K562 (cell line): ENCODE measurements around the gene ZBTB32. TPM values are rescaled to one million over a fixed set of nuclear protein-coding genes. Genes with fewer than 3 reads are reported as not detected.

Source experiments
- ATF7 ChIP-seq: fragments of 450-650 bp; IDR thresholded peaks from 2 replicates; pipeline ENCODE4 v1.7.1; 2014; ENCODE audit warnings: mild to moderate bottlenecking, moderate library complexity
- CXXC5 ChIP-seq: fragments of 250-450 bp; sonication (Bioruptor Pico); IDR thresholded peaks from 2 replicates; pipeline ENCODE4 v1.8.0; 2022; ENCODE audit warnings: inconsistent platforms, mild to moderate bottlenecking, moderate library complexity
- HMGN3 ChIP-seq: IDR thresholded peaks from 2 replicates; pipeline ENCODE4 v1.6.1; 2011; ENCODE audit warnings: borderline replicate concordance, low read depth, mild to moderate bottlenecking, mixed read lengths, low read length; ENCODE audit not compliant: insufficient read length; ENCODE audit errors: extremely low read depth
- L3MBTL2 ChIP-seq: fragments of 450-650 bp; IDR thresholded peaks from 2 replicates; pipeline ENCODE4 v1.6.1; 2016; ENCODE audit warnings: mild to moderate bottlenecking, moderate library complexity
- MBD2 ChIP-seq: sonication (generic); IDR thresholded peaks from 2 replicates; pipeline ENCODE4 v1.6.1; 2016; ENCODE audit warnings: low read depth, borderline replicate concordance
- MTF1 ChIP-seq: fragments of 250-450 bp; sonication (Bioruptor Pico); IDR thresholded peaks from 2 replicates; pipeline ENCODE4 v1.9.0; 2021; ENCODE audit warnings: moderate library complexity, mild to moderate bottlenecking, inconsistent platforms, borderline replicate concordance
- NFE2L1 ChIP-seq: fragments of 450-650 bp; IDR thresholded peaks from 2 replicates; pipeline ENCODE4 v1.6.1; 2016; ENCODE audit warnings: missing genetic modification characterization, low read depth, mild to moderate bottlenecking, missing compliant biosample characterization, moderate library complexity, borderline replicate concordance
- POLR2B ChIP-seq: fragments of 450-650 bp; IDR thresholded peaks from 2 replicates; pipeline ENCODE4 v1.6.1; 2018; ENCODE audit warnings: low read depth; ENCODE audit not compliant: partially characterized antibody
- SMC3 ChIP-seq: conservative IDR thresholded peaks from 2 replicates; pipeline ENCODE4 v1.6.1; 2011; ENCODE audit warnings: low read depth, low read length, improper control_type of control experiment; ENCODE audit not compliant: insufficient read depth
- TBL1XR1 ChIP-seq, 2 experiments: IDR thresholded peaks; 2 replicates each; pipeline ENCODE4 v1.6.1; 2012; ENCODE audit warnings: improper control_type of control experiment in 2 of 2, low read length in 2 of 2, mild to moderate bottlenecking in 1 of 2
- THRB ChIP-seq: fragments of 450-650 bp; formaldehyde crosslinking; conservative IDR thresholded peaks from 2 replicates; pipeline ENCODE4 v1.4.0; 2022; ENCODE audit warnings: mild to moderate bottlenecking, missing genetic modification characterization
- ZNF143 ChIP-seq: sonication (generic); formaldehyde crosslinking; IDR thresholded peaks from 2 replicates; pipeline ENCODE4 v1.9.0; 2022; ENCODE audit warnings: mild to moderate bottlenecking, missing genetic modification reagents
- ZNF282 ChIP-seq: sonication (generic); formaldehyde crosslinking; IDR thresholded peaks from 2 replicates; pipeline ENCODE4 v1.8.1; 2023; ENCODE audit warnings: missing genetic modification reagents
- ZNF695 ChIP-seq: fragments of 450-650 bp; formaldehyde crosslinking; IDR thresholded peaks from 2 replicates; pipeline ENCODE4 v1.4.0; 2020; ENCODE audit warnings: mild to moderate bottlenecking, moderate library complexity
- polyA plus RNA-seq, 8 experiments: library from polyadenylated mRNA; depleted of rRNA in 4 of 8; stranded (reverse) in 5 of 8; unstranded in 3 of 8; fragments of >200 nt; fragmentation: Nextera tagmentation in 2 of 8; fragmentation: Illumina TruSeq in 1 of 8; extraction: Ambion mirVana in 2 of 8; extraction: Trizol in 1 of 8; gene quantifications; 2 replicates each; pipeline versions ENCODE4 v1.2.1 to v1.2.3, GENCODE V29; 2011 to 2014; ENCODE audit warnings: inconsistent platforms in 1 of 8, missing spikeins in 1 of 8
- total RNA-seq, 7 experiments: library from RNA; depleted of rRNA in 6 of 7; stranded (reverse); fragments of >200 nt in 6 of 7; fragmentation: Illumina TruSeq in 2 of 7; extraction: Trizol in 2 of 7; gene quantifications; 2 replicates each; pipeline versions ENCODE4 v1.2.1 to v1.2.3, GENCODE V29; 2011 to 2021; ENCODE audit warnings: low replicate concordance in 1 of 7
- TF ChIP-seq, protein P1 (sequence below): fragments of 200-800 bp; sonication (Bioruptor generic); IDR thresholded peaks from 2 replicates; pipeline ENCODE4 v1.6.1; 2017; ENCODE audit warnings: missing genetic modification characterization, missing compliant biosample characterization
- TF ChIP-seq, protein P2 (sequence below), 3 experiments: fragments of 200-800 bp in 1 of 3; fragments of 250-450 bp in 1 of 3; fragments of 450-650 bp in 1 of 3; sonication (Bioruptor Pico) in 1 of 3; sonication (Bioruptor generic) in 1 of 3; formaldehyde crosslinking in 1 of 3; IDR thresholded peaks; 2 replicates each; pipeline versions ENCODE4 v1.6.1 to v1.8.0; 2016 to 2022; ENCODE audit warnings: mild to moderate bottlenecking in 2 of 3, missing genetic modification characterization in 2 of 3, missing compliant biosample characterization in 1 of 3, moderate library complexity in 1 of 3
- TF ChIP-seq, protein P3 (sequence below): sonication (generic); formaldehyde crosslinking; IDR thresholded peaks from 2 replicates; pipeline ENCODE4 v1.8.1; 2023; ENCODE audit warnings: mild to moderate bottlenecking, missing genetic modification reagents

ZBTB32 gene
- total and polyA plus RNA-seq, 9 of the 15 experiments (the other 6 are each of a cell fraction or from before 2014, with no cell fraction given) = 0.20 TPM; not detected in 8

GRCh38 chr19:35744430-35745327 is 40.3 kb downstream of the ZBTB32 start (continued):
- TF ChIP-seq THRB (CRISPR knock-in tag) = no peak
- TF ChIP-seq, protein P1, sequence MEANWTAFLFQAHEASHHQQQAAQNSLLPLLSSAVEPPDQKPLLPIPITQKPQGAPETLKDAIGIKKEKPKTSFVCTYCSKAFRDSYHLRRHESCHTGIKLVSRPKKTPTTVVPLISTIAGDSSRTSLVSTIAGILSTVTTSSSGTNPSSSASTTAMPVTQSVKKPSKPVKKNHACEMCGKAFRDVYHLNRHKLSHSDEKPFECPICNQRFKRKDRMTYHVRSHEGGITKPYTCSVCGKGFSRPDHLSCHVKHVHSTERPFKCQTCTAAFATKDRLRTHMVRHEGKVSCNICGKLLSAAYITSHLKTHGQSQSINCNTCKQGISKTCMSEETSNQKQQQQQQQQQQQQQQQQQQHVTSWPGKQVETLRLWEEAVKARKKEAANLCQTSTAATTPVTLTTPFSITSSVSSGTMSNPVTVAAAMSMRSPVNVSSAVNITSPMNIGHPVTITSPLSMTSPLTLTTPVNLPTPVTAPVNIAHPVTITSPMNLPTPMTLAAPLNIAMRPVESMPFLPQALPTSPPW (CRISPR knock-in tag) = peak; percentile 63; the same call in 1 of the 2 replicates
- TF ChIP-seq ZNF695 (CRISPR knock-in tag) = no peak
- TF ChIP-seq, protein P2, sequence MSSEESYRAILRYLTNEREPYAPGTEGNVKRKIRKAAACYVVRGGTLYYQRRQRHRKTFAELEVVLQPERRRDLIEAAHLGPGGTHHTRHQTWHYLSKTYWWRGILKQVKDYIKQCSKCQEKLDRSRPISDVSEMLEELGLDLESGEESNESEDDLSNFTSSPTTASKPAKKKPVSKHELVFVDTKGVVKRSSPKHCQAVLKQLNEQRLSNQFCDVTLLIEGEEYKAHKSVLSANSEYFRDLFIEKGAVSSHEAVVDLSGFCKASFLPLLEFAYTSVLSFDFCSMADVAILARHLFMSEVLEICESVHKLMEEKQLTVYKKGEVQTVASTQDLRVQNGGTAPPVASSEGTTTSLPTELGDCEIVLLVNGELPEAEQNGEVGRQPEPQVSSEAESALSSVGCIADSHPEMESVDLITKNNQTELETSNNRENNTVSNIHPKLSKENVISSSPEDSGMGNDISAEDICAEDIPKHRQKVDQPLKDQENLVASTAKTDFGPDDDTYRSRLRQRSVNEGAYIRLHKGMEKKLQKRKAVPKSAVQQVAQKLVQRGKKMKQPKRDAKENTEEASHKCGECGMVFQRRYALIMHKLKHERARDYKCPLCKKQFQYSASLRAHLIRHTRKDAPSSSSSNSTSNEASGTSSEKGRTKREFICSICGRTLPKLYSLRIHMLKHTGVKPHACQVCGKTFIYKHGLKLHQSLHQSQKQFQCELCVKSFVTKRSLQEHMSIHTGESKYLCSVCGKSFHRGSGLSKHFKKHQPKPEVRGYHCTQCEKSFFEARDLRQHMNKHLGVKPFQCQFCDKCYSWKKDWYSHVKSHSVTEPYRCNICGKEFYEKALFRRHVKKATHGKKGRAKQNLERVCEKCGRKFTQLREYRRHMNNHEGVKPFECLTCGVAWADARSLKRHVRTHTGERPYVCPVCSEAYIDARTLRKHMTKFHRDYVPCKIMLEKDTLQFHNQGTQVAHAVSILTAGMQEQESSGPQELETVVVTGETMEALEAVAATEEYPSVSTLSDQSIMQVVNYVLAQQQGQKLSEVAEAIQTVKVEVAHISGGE (CRISPR knock-in tag; IDR thresholded peaks at IDR 0.05) = no peak
- TF ChIP-seq SMC3 = no peak
- no peak for TF ChIP-seq ATF7
- TF ChIP-seq TBL1XR1 (IDR thresholded peaks at IDR 0.05; ENCODE audit: low read length in 2 of 2) = no peak; a peak in 1 of 4 replicates
- no peak for TF ChIP-seq NFE2L1 (tag)
- TF ChIP-seq HMGN3 = no peak
- no peak for TF ChIP-seq MTF1 (CRISPR knock-in tag)
- no peak for TF ChIP-seq ZNF143 (CRISPR knock-in tag)
- peak; percentile 45 for TF ChIP-seq CXXC5 (CRISPR knock-in tag)
- TF ChIP-seq MBD2 = no peak
- peak; percentile 72 for TF ChIP-seq POLR2B
- peak; percentile 76 for TF ChIP-seq L3MBTL2
- TF ChIP-seq ZNF282 (CRISPR knock-in tag) = no peak
- TF ChIP-seq, protein P3, sequence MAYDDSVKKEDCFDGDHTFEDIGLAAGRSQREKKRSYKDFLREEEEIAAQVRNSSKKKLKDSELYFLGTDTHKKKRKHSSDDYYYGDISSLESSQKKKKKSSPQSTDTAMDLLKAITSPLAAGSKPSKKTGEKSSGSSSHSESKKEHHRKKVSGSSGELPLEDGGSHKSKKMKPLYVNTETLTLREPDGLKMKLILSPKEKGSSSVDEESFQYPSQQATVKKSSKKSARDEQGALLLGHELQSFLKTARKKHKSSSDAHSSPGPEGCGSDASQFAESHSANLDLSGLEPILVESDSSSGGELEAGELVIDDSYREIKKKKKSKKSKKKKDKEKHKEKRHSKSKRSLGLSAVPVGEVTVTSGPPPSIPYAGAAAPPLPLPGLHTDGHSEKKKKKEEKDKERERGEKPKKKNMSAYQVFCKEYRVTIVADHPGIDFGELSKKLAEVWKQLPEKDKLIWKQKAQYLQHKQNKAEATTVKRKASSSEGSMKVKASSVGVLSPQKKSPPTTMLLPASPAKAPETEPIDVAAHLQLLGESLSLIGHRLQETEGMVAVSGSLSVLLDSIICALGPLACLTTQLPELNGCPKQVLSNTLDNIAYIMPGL = no peak
